ENCODE measurements around the gene CPS1. TPM values are rescaled to one million over a fixed set of nuclear protein-coding genes. Genes with fewer than 3 reads are reported as not detected.

The CPS1 gene
- total RNA-seq, 1 donor from 2014 or later = 31.5 TPM

DNA sequence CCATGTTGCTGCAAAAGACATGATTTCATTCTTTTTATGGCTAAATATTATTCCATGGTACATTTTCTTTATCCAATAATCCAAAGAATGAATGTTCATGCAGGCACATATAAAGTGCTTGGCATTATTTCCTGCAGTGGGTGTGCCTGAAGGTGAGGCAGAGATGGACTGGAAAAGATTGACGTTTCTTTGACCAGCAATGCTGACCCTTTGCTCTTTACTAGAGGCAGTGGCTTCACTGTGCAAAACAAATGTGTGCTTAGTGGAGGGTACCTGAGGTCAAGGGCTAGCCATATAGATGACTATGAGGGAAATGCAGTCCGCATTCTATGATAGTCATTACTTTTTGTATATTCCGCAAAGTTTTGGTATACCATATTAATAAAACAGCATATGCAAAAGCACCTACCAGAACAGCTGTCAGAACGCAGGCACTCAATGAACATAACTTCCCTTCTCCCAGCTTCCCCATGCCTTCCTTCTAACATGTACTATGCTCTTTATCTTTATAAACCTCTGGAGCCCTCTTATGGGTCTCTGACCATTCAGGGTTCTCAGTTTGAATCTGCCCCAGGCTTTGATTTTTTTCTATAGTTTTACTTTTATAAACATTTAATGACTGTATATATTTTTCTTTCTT, 32.6 kb upstream of the CPS1 start:
- DNase-seq (ENCODE audit: low spot score) = no peak
- no peaks in the 10 kb centered on the region for H3K4me1 Mint-ChIP-seq (ENCODE audit: unreplicated experiment)
- H3K36me3 Mint-ChIP-seq (ENCODE audit: low read depth, unreplicated experiment) = no peaks in the 10 kb centered on the region
- TF ChIP-seq, protein P1, sequence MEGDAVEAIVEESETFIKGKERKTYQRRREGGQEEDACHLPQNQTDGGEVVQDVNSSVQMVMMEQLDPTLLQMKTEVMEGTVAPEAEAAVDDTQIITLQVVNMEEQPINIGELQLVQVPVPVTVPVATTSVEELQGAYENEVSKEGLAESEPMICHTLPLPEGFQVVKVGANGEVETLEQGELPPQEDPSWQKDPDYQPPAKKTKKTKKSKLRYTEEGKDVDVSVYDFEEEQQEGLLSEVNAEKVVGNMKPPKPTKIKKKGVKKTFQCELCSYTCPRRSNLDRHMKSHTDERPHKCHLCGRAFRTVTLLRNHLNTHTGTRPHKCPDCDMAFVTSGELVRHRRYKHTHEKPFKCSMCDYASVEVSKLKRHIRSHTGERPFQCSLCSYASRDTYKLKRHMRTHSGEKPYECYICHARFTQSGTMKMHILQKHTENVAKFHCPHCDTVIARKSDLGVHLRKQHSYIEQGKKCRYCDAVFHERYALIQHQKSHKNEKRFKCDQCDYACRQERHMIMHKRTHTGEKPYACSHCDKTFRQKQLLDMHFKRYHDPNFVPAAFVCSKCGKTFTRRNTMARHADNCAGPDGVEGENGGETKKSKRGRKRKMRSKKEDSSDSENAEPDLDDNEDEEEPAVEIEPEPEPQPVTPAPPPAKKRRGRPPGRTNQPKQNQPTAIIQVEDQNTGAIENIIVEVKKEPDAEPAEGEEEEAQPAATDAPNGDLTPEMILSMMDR (IDR thresholded peaks at IDR 0.05; ENCODE audit: unreplicated experiment) = no peak
- no peak overlapping the region for H3K27ac Mint-ChIP-seq (ENCODE audit: unreplicated experiment)
- H3K27me3 Mint-ChIP-seq (ENCODE audit: unreplicated experiment) = no peaks in the 10 kb centered on the region
- H3K9me3 Mint-ChIP-seq (ENCODE audit: unreplicated experiment) = no peaks in the 10 kb centered on the region
- H3K4me3 Mint-ChIP-seq (ENCODE audit: unreplicated experiment) = no peak overlapping the region

DNA sequence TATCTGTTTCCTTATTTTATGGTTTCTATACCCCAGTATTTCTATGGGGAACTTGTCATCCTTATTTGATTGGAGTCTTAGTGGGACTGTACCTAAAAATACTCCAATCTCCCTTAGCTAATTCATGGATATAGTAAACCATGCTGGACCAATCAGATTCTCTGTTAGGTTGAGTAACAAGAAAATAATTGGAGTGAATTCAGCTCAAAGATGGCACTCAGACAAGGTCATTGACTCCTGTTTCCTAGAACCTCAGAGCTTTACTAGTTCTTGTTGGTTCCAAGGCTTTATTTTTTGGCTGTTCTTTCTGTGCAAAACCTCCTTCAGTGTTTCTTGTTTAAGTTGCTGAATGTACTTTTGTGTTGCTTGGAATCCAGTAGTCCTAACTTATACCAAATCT, 31.9 kb upstream of the CPS1 start:
- no peaks in the 10 kb centered on the region for H3K27me3 Mint-ChIP-seq (ENCODE audit: unreplicated experiment)
- TF ChIP-seq, protein P1 (IDR thresholded peaks at IDR 0.05; ENCODE audit: unreplicated experiment) = no peak
- no peak overlapping the region for H3K4me3 Mint-ChIP-seq (ENCODE audit: unreplicated experiment)

DNA sequence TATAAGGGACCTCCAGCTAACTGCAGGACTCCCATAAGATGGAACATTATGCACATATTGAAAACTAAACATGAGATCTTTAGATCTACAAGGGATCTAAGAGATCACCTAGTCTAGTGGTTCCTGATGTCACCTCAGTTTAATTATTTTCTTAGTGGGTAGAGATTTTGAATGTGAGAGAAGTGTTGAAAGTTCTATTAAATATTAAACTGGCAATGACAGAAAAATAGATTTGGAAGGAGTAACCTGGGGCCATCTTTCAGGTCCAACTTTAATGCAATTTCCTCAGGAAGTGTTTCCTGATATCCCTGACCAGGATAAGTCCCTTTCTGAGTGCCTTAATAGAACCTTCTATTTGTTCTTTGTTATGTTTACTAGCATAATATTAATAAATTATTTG, 29.1 kb upstream of the CPS1 start:
- no peaks in the 10 kb centered on the region for H3K36me3 Mint-ChIP-seq (ENCODE audit: low read depth, unreplicated experiment)
- H3K27me3 Mint-ChIP-seq (ENCODE audit: unreplicated experiment) = no peaks in the 10 kb centered on the region
- H3K4me1 Mint-ChIP-seq (ENCODE audit: unreplicated experiment) = no peaks in the 10 kb centered on the region
- no peak overlapping the region for H3K27ac Mint-ChIP-seq (ENCODE audit: unreplicated experiment)
- no peak for DNase-seq (ENCODE audit: low spot score)
- TF ChIP-seq, protein P1 (IDR thresholded peaks at IDR 0.05; ENCODE audit: unreplicated experiment) = no peak
- no peaks in the 10 kb centered on the region for H3K9me3 Mint-ChIP-seq (ENCODE audit: unreplicated experiment)
- H3K4me3 Mint-ChIP-seq (ENCODE audit: unreplicated experiment) = no peak overlapping the region

More for the DNA sequence above, 31.9 kb upstream of the CPS1 start:
- DNase-seq (ENCODE audit: low spot score) = no peak
- H3K36me3 Mint-ChIP-seq (ENCODE audit: low read depth, unreplicated experiment) = no peaks in the 10 kb centered on the region
- no peaks in the 10 kb centered on the region for H3K9me3 Mint-ChIP-seq (ENCODE audit: unreplicated experiment)
- no peaks in the 10 kb centered on the region for H3K4me1 Mint-ChIP-seq (ENCODE audit: unreplicated experiment)
- H3K27ac Mint-ChIP-seq (ENCODE audit: unreplicated experiment) = no peak overlapping the region

DNA sequence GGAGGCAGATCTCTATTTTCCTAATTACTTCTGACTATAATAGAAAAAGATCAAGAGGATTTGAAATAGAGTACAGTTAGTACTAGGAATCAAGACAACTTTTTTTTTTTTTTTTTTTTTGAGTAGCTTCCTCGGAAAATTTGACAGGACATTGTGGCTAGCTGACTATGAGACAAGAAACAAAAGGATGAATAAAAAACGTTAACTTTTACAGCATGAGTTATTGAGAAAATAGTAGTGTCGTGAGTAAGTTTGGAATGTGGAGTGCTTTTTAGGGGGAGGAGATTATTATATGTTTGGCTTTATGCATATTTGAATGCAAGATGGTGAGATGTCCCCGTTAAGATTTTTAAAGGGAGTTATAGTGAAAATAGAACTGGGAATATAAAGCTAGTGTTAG, 27.7 kb upstream of the CPS1 start:
- DNase-seq (ENCODE audit: low spot score) = no peak
- TF ChIP-seq, protein P1 (IDR thresholded peaks at IDR 0.05; ENCODE audit: unreplicated experiment) = no peak
- H3K9me3 Mint-ChIP-seq (ENCODE audit: unreplicated experiment) = no peaks in the 10 kb centered on the region
- no peak overlapping the region for H3K27ac Mint-ChIP-seq (ENCODE audit: unreplicated experiment)
- H3K4me3 Mint-ChIP-seq (ENCODE audit: unreplicated experiment) = no peak overlapping the region
- H3K4me1 Mint-ChIP-seq (ENCODE audit: unreplicated experiment) = no peaks in the 10 kb centered on the region
- no peaks in the 10 kb centered on the region for H3K27me3 Mint-ChIP-seq (ENCODE audit: unreplicated experiment)
- H3K36me3 Mint-ChIP-seq (ENCODE audit: low read depth, unreplicated experiment) = no peaks in the 10 kb centered on the region

DNA sequence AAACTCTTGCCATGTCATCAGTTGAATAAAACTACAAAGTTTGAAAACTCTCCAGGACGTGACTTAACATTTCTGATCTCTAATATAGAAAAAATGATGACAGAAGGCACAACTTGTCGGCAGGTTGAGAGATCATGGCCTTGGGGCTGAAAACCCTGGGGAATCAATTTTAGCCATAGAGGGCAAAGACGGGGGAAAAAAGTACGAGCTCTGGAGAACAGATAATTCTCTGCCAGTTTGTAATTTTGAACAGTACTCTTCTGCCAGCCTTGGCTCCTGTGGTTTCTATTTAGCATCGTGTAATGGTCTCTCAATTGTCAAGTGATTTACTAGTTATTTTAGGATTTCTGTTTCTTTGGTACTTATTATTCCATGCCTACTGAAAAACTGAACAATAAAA, 25.3 kb upstream of the CPS1 start:
- Mint-ChIP-seq H3K9me3 (ENCODE audit: unreplicated experiment) (no peaks in the 10 kb centered on the region), H3K36me3 (ENCODE audit: low read depth, unreplicated experiment) (no peaks in the 10 kb centered on the region), H3K27me3 (ENCODE audit: unreplicated experiment) (no peaks in the 10 kb centered on the region), H3K4me1 (ENCODE audit: unreplicated experiment) (no peaks in the 10 kb centered on the region), H3K4me3 (ENCODE audit: unreplicated experiment) (no peak overlapping the region), H3K27ac (ENCODE audit: unreplicated experiment) (no peak overlapping the region)
- DNase-seq (ENCODE audit: low spot score) = no peak
- TF ChIP-seq, protein P1 (IDR thresholded peaks at IDR 0.05; ENCODE audit: unreplicated experiment) = no peak
